ENCODE measurements around the gene GPR55. TPM values are rescaled to one million over a fixed set of nuclear protein-coding genes. Genes with fewer than 3 reads are reported as not detected.

Gene GPR55, protein sequence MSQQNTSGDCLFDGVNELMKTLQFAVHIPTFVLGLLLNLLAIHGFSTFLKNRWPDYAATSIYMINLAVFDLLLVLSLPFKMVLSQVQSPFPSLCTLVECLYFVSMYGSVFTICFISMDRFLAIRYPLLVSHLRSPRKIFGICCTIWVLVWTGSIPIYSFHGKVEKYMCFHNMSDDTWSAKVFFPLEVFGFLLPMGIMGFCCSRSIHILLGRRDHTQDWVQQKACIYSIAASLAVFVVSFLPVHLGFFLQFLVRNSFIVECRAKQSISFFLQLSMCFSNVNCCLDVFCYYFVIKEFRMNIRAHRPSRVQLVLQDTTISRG
- not detected in 5 replicates for total RNA-seq (2022; extraction: Qiagen RNA extraction)

DNA sequence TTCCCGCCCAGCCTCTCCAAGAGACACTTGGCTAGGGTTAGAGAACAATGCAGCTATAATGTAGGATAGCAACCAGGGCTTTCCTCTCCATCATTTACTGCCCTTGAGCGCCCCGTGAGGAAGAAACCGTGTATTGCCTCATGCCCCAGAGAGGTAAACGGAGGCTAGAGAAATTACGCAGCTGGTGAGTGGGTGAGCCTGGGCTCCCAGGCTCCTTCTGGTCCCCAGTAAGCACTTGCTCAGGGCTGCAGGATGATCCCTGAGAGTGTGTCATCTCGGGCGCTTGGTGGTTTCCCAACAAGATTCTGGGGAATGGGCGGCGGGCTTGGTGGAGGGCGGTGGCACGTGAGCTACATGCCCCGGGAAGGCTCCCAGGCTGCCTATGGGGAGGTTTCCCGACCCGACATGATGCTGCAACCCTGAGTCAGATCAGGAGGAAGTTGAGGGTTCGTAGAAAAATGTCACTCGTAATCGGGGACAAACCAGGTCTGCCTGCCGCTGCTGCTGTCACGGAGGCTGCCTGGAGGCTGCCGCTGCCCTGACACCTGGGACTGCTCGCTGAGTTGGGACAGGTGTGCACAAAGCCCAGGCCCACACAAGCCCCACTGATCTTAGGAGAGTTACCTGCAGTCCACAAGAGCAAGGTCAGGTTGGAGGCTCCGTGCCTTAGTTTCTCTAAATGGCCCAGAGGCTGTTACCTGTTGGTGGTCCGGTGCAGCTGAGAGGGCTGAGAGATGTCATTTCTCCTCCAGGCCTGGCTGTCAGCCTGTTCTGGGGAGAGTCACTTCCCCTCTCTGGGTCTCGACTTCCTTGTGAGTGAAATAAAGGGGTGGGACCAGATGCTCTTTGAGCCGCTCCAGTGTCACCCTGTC, at the start of gene GPR55:
TSS of gene GPR55 (minus strand) at position 773 of the 872 bp plus-strand sequence. CDS start 14,280 bp downstream, outside the sequence.

DNA sequence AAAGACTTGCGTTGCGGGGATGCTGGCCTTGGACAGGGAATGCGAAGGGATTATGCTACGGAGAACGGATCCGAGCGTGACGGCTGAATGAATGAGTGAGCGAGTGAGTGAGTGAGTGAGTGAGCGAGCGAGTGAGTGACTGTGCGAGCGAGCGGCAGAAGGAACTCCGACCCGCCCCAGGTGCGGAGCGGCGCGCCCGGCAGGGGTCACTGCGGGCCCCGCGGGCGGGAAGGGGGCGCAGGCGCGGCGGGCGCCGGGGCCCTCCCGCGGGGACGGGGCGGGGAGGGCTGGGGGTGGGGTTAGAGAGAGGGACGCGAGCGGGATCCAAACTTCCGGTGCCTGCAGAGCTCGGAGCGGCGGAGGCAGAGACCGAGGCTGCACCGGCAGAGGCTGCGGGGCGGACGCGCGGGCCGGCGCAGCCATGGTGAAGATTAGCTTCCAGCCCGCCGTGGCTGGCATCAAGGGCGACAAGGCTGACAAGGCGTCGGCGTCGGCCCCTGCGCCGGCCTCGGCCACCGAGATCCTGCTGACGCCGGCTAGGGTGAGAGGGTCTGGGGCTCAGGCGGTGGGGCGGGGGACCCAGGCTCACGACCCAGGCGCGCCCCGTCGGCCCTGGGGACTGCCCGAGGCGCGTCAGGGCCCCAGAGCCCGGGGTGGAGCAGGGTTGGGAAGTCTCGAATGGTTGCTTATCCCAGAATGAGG, 60.3 kb downstream of the GPR55 start, which contains the start of gene ITM2C:
TSS of gene ITM2C (plus strand) at position 338 of the 702 bp plus-strand sequence. CDS start at position 422, 84 bp downstream.

Other genes starting within 250 kb of the GPR55 start
- 43.2 to 55.5 TPM (median 51.9 TPM) in 5 replicates for gene CAB39, start 212.4 kb downstream of the GPR55 start, total RNA-seq (2022; extraction: Qiagen RNA extraction)
- 62.8 to 84.2 TPM (median 81.7 TPM) in 5 replicates for gene ITM2C, start 60.3 kb downstream of the GPR55 start, total RNA-seq (2022; extraction: Qiagen RNA extraction)
- not detected in 5 replicates for gene SPATA3, start 70.9 kb upstream of the GPR55 start, total RNA-seq (2022; extraction: Qiagen RNA extraction)
- 5.5 to 8.2 TPM (median 6.4 TPM) in 5 replicates for gene C2orf72, start 112.3 kb upstream of the GPR55 start, total RNA-seq (2022; extraction: Qiagen RNA extraction)
- 107 to 118 TPM (median 111 TPM) in 5 replicates for gene PSMD1, start 131.6 kb upstream of the GPR55 start, total RNA-seq (2022; extraction: Qiagen RNA extraction)
- gene HTR2B, start 199.8 kb upstream of the GPR55 start, total RNA-seq (2022; extraction: Qiagen RNA extraction): 0.05 to 0.09 TPM (median 0.08 TPM) in 5 replicates

Measured in A549 treated with CORT108297 at 1 μM for 4 hours (cell line).